MM.1S (cell line): ENCODE measurements around the gene CORO1C.

Experiments
- EZH2 ChIP-seq: fragments of 300-600 bp; sonication (generic); optimal IDR thresholded peaks from 2 replicates; pipeline ENCODE3; 2017; ENCODE audit warnings: low read depth, mild to moderate bottlenecking, antibody characterized with exemption, low read length, mixed read lengths
- EZH2phosphoT487 ChIP-seq: fragments of 300-600 bp; sonication (generic); IDR thresholded peaks from 2 replicates; pipeline ENCODE4 v1.6.1; 2018; ENCODE audit warnings: antibody characterized with exemption, low read length
- TF ChIP-seq, protein P1 (sequence below): fragments of 300-600 bp; sonication (generic); IDR thresholded peaks from 2 replicates; pipeline ENCODE4 v1.5.1; 2016; ENCODE audit warnings: antibody characterized with exemption, low read length, mixed read lengths

DNA sequence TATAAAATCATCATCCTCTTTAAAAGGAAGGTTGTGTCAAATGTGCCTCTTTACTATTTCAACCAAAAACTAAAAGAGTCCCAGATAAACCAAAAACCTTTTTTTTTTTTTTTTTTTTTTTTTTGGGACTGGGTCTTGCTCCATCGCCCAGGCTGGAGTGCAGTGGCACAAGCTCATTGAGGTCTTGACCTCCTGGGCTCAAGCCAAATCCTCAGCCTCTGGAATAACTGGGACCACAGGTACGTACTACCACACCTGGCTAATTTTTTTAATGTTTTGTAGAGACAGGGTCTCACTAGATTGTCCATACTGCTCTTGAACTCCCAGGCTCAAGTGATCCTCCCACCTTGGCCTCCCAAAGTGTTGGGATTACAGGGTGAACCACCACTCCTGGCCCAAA lies 81.2 kb downstream of the CORO1C start:
- TF ChIP-seq, protein P1, sequence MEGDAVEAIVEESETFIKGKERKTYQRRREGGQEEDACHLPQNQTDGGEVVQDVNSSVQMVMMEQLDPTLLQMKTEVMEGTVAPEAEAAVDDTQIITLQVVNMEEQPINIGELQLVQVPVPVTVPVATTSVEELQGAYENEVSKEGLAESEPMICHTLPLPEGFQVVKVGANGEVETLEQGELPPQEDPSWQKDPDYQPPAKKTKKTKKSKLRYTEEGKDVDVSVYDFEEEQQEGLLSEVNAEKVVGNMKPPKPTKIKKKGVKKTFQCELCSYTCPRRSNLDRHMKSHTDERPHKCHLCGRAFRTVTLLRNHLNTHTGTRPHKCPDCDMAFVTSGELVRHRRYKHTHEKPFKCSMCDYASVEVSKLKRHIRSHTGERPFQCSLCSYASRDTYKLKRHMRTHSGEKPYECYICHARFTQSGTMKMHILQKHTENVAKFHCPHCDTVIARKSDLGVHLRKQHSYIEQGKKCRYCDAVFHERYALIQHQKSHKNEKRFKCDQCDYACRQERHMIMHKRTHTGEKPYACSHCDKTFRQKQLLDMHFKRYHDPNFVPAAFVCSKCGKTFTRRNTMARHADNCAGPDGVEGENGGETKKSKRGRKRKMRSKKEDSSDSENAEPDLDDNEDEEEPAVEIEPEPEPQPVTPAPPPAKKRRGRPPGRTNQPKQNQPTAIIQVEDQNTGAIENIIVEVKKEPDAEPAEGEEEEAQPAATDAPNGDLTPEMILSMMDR = no peak
- no peak for TF ChIP-seq EZH2
- TF ChIP-seq EZH2phosphoT487 = no peak
